Bronchial epithelial cell (primary cell): ENCODE measurements around the gene ARPIN. TPM values are rescaled to one million over a fixed set of nuclear protein-coding genes. Genes with fewer than 3 reads are reported as not detected.
"Not testable (repeated sequence)": the region's sequence is repeated elsewhere in the genome, so short reads cannot be mapped to it uniquely, and the experiment has no call there.

Experiments
- DNase-seq: peaks from one replicate; pipeline ENCODE4 v3.0.0-alpha.2; 2010; ENCODE audit warnings: low read depth
- FAIRE-seq: peaks from 2 replicates; lab custom pipeline; 2011; peaks lifted over from hg19 to GRCh38; lab: Jason Lieb, UNC
- H3K27me3 ChIP-seq: 2 replicates; pipeline ENCODE4 v1.5.1; 2011; ENCODE audit warnings: low read length; ENCODE audit not compliant: control insufficient read depth, insufficient read depth
- H3K36me3 ChIP-seq: 2 replicates; pipeline ENCODE4 v1.5.1; 2011; ENCODE audit warnings: low read length; ENCODE audit not compliant: control insufficient read depth, insufficient read depth
- H3K4me3 ChIP-seq: 2 replicates; pipeline ENCODE4 v1.5.1; 2011; ENCODE audit warnings: mild to moderate bottlenecking, low read depth, low read length, control low read depth
- CTCF ChIP-seq: IDR thresholded peaks from 2 replicates; pipeline ENCODE4 v1.5.1; 2011; ENCODE audit warnings: mild to moderate bottlenecking, moderate library complexity, low read length, control low read depth, inconsistent platforms; ENCODE audit not compliant: insufficient read depth, severe bottlenecking
- total RNA-seq: library from RNA; depleted of rRNA; stranded (reverse); fragments of >200 nt; gene quantifications from 2 replicates; pipeline ENCODE4 v1.2.1, GENCODE V29; 2014

Gene ARPIN
- total RNA-seq, 1 donor from 2014 or later, result 4.5 TPM

- TF ChIP-seq CTCF, result no peak
- Histone ChIP-seq H3K36me3 (no peaks in the 10 kb centered on the region), H3K4me3 (peak within 1 kb of the TSS; percentile 60), H3K27me3 (no peaks in the 10 kb centered on the region)
- DNase-seq (peak; percentile 85), FAIRE-seq (peak; percentile 82)
Observed at GRCh38 chr15:89893696-89894447, 18.9 kb downstream of the ARPIN start, which contains the start of gene AP3S2. AP3S2 (minus strand) TSS chr15:89893994; CDS start chr15:89893949, 45 bp downstream.

GRCh38 chr15:89893027-89893426 lies 19.7 kb downstream of the ARPIN start:
- peaks cover 7% of the 10 kb centered on the region for H3K36me3 ChIP-seq
- peak overlapping the region; percentile 60 for H3K4me3 ChIP-seq
- no peak for TF ChIP-seq CTCF
- H3K27me3 ChIP-seq, result no peaks in the 10 kb centered on the region
- peak; percentile 33 for DNase-seq
- FAIRE-seq, result no peak

- H3K36me3 ChIP-seq, result peaks cover 9% of the 10 kb centered on the region
- peak; percentile 42 for TF ChIP-seq CTCF
- H3K4me3 ChIP-seq, result no peak overlapping the region
- no peak for FAIRE-seq
- DNase-seq, result peak; percentile 40
- no peaks in the 10 kb centered on the region for H3K27me3 ChIP-seq
Observed at GRCh38 chr15:89888214-89888804, 24.4 kb downstream of the ARPIN start.

- Histone ChIP-seq H3K27me3 (no peaks in the 10 kb centered on the region), H3K4me3 (no peak overlapping the region), H3K36me3 (peaks cover 9% of the 10 kb centered on the region)
- FAIRE-seq, result no peak
- no peak for DNase-seq
- no peak for TF ChIP-seq CTCF
Observed at GRCh38 chr15:89885611-89886010, 27.1 kb downstream of the ARPIN start.

GRCh38 chr15:89885179-89885578 lies 27.6 kb downstream of the ARPIN start:
- FAIRE-seq, H3K36me3 ChIP-seq, DNase-seq, H3K4me3 ChIP-seq, H3K27me3 ChIP-seq: not testable (repeated sequence)

- no peak for DNase-seq
- Histone ChIP-seq H3K36me3 (peaks cover 6% of the 10 kb centered on the region), H3K4me3 (no peak overlapping the region), H3K27me3 (no peaks in the 10 kb centered on the region)
- no peak for TF ChIP-seq CTCF
- FAIRE-seq, result no peak
Observed at GRCh38 chr15:89883518-89883917, 29.2 kb downstream of the ARPIN start.
